Neural cell (in vitro differentiated cells): ENCODE data around the gene ST6GALNAC1. TPM values are rescaled to one million over a fixed set of nuclear protein-coding genes. Genes with fewer than 3 reads are reported as not detected.

Source experiments
- H2AFZ ChIP-seq: fragments of 200-600, 300-800 bp; sonication (generic), shearing (Covaris generic); 2 replicates; pipeline ENCODE4 v1.6.0; 2014; ENCODE audit warnings: low read depth, mild to moderate bottlenecking, antibody characterized with exemption, low read length, moderate library complexity
- H3F3A ChIP-seq: fragments of 200-600 bp; shearing (Covaris generic); 2 replicates; pipeline ENCODE4 v1.6.1; 2016; ENCODE audit warnings: mild to moderate bottlenecking, moderate library complexity, mixed read lengths, antibody characterized with exemption, low read length; ENCODE audit not compliant: insufficient read depth, poor library complexity, severe bottlenecking
- H3K27ac ChIP-seq: fragments of 200-600, 300-800 bp; sonication (generic), shearing (Covaris generic); 2 replicates; pipeline ENCODE4 v1.5.1; 2014; ENCODE audit warnings: mild to moderate bottlenecking, low read length, moderate library complexity
- H3K27me3 ChIP-seq: fragments of 300-800, 200-600 bp; sonication (generic), shearing (Covaris generic); 2 replicates; pipeline ENCODE4 v1.6.0; 2014; ENCODE audit warnings: mild to moderate bottlenecking, low read depth, low read length, moderate library complexity; ENCODE audit not compliant: insufficient read depth
- H3K36me3 ChIP-seq: fragments of 300-800, 200-600 bp; sonication (generic), shearing (Covaris generic); 2 replicates; pipeline ENCODE4 v1.5.1; 2014; ENCODE audit warnings: mild to moderate bottlenecking, antibody characterized with exemption, low read length, moderate library complexity; ENCODE audit not compliant: insufficient read depth
- H3K4me2 ChIP-seq: fragments of 300-800, 200-600 bp; sonication (generic), shearing (Covaris generic); 2 replicates; pipeline ENCODE4 v1.6.0; 2014; ENCODE audit warnings: mild to moderate bottlenecking, low read length
- H3K4me3 ChIP-seq: fragments of 300-800, 200-600 bp; sonication (generic), shearing (Covaris generic); 2 replicates; pipeline ENCODE4 v1.5.1; 2014; ENCODE audit warnings: mild to moderate bottlenecking, low read length, moderate library complexity
- H3K79me2 ChIP-seq: fragments of 200-600 bp; shearing (Covaris generic); replicated peaks from 2 replicates; pipeline ENCODE4 v1.6.0; 2014; ENCODE audit warnings: mild to moderate bottlenecking, low read length, moderate library complexity; ENCODE audit not compliant: insufficient read depth
- H3K9ac ChIP-seq: fragments of 300-800, 200-600 bp; sonication (generic), shearing (Covaris generic); 2 replicates; pipeline ENCODE4 v1.6.1; 2016; ENCODE audit warnings: mild to moderate bottlenecking, low read length, mixed read lengths
- H3K9me2 ChIP-seq: fragments of 200-600 bp; shearing (Covaris generic); 2 replicates; pipeline ENCODE4 v1.6.1; 2016; ENCODE audit warnings: mild to moderate bottlenecking, low read length, mixed read lengths; ENCODE audit not compliant: insufficient read depth
- H3K9me3 ChIP-seq: fragments of 200-600, 300-800 bp; sonication (generic), shearing (Covaris generic); 2 replicates; pipeline ENCODE4 v1.6.1; 2016; ENCODE audit warnings: mild to moderate bottlenecking, mixed run types, low read length, moderate library complexity, mixed read lengths
- H4K20me1 ChIP-seq: fragments of 200-600 bp; shearing (Covaris generic); 2 replicates; pipeline ENCODE4 v1.6.1; 2016; ENCODE audit warnings: mild to moderate bottlenecking, mixed run types; ENCODE audit not compliant: insufficient read depth
- EP300 ChIP-seq: fragments of 450-650 bp; conservative IDR thresholded peaks from 2 replicates; pipeline ENCODE4 v1.6.1; 2014; ENCODE audit warnings: antibody characterized with exemption, mild to moderate bottlenecking, moderate library complexity; ENCODE audit not compliant: poor library complexity, severe bottlenecking
- EZH2 ChIP-seq: fragments of 200-600, 300-800 bp; shearing (Covaris generic), sonication (generic); IDR thresholded peaks from 2 replicates; pipeline ENCODE4 v1.6.1; 2014; ENCODE audit warnings: antibody characterized with exemption, low read length, borderline replicate concordance, mild to moderate bottlenecking; ENCODE audit not compliant: insufficient read depth, poor library complexity, severe bottlenecking
- MXI1 ChIP-seq: fragments of 450-650 bp; conservative IDR thresholded peaks from 2 replicates; pipeline ENCODE4 v1.6.1; 2014; ENCODE audit warnings: antibody characterized with exemption, mild to moderate bottlenecking; ENCODE audit not compliant: poor library complexity, severe bottlenecking
- POLR2AphosphoS5 ChIP-seq: IDR thresholded peaks from 2 replicates; pipeline ENCODE4 v1.6.1; 2012
- RAD21 ChIP-seq: fragments of 450-650 bp; conservative IDR thresholded peaks from 2 replicates; pipeline ENCODE4 v1.6.1; 2014; ENCODE audit warnings: antibody characterized with exemption, mild to moderate bottlenecking, moderate library complexity
- SMC3 ChIP-seq: fragments of 450-650 bp; conservative IDR thresholded peaks from 2 replicates; pipeline ENCODE4 v1.6.1; 2014; ENCODE audit warnings: antibody characterized with exemption, mild to moderate bottlenecking, moderate library complexity; ENCODE audit not compliant: poor library complexity
- TAF1 ChIP-seq: IDR thresholded peaks from 2 replicates; pipeline ENCODE4 v1.6.1; 2012; ENCODE audit warnings: low read depth
- polyA plus RNA-seq: library from polyadenylated mRNA; depleted of rRNA; stranded (reverse); fragments of >200 nt; gene quantifications from 2 replicates; pipeline ENCODE4 v1.2.3, GENCODE V29; 2014
- TF ChIP-seq, protein P1 (sequence below): fragments of 450-650 bp; IDR thresholded peaks from 2 replicates; pipeline ENCODE4 v1.5.1; 2014; ENCODE audit warnings: antibody characterized with exemption, mild to moderate bottlenecking, moderate library complexity; ENCODE audit not compliant: poor library complexity, severe bottlenecking
- TF ChIP-seq, protein P2 (sequence below): IDR thresholded peaks from 2 replicates; pipeline ENCODE4 v1.6.1; 2012; ENCODE audit warnings: borderline replicate concordance

Gene ST6GALNAC1
- polyA plus RNA-seq, 1 donor from 2014 or later = not detected

DNA sequence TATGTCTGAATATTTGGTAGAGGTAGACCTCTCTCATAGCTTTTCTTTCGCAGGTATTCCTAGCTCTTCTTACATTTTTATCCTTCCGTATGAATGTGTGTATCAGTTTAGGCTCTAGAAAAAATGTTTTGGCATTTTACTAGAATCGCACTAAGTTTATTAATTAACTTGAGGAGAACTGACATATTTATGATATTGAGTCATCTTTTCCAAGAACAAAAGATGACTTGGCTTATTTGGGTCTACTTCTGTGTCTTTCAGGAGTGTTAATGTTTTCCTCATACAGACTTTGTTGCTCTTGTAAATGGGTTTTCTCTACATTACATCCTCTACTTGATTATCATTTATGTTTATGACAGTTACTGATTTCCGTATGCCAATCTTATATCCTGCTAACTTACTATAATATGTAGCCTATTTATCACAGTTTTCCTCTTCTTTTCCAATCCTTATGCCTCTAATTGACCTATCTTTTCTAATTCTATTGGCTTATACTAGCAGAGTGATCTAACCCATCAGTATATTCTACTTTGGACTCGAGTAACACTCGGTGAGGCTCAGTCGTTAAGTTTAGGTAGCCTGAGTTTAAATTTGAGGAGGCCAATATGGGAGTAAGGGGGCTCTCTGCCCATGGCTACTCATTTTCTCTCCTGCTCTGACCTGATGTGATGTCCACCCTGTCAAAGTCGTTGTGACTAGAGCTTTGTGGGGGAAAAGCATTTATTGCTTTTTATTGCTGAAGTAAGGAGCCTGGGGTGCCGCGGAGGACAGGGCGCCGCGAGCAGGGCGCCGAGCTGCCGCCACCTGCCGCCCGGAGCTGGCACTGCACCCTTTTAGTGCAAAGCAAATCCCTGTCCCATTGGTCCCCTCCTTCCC, 20.0 kb downstream of the ST6GALNAC1 start:
- Histone ChIP-seq H2AFZ (no peak overlapping the region), H3K27me3 (no peaks in the 10 kb centered on the region), H3K9ac (no peak overlapping the region), H3K9me2 (no peaks in the 10 kb centered on the region), H3K4me3 (no peak overlapping the region), H3K9me3 (no peaks in the 10 kb centered on the region), H3K4me2 (no peak overlapping the region), H4K20me1 (no peaks in the 10 kb centered on the region), H3K27ac (no peak overlapping the region), H3K36me3 (no peaks in the 10 kb centered on the region), H3F3A (no peaks in the 10 kb centered on the region), H3K79me2 (no peaks in the 10 kb centered on the region)
- TF ChIP-seq, protein P1, sequence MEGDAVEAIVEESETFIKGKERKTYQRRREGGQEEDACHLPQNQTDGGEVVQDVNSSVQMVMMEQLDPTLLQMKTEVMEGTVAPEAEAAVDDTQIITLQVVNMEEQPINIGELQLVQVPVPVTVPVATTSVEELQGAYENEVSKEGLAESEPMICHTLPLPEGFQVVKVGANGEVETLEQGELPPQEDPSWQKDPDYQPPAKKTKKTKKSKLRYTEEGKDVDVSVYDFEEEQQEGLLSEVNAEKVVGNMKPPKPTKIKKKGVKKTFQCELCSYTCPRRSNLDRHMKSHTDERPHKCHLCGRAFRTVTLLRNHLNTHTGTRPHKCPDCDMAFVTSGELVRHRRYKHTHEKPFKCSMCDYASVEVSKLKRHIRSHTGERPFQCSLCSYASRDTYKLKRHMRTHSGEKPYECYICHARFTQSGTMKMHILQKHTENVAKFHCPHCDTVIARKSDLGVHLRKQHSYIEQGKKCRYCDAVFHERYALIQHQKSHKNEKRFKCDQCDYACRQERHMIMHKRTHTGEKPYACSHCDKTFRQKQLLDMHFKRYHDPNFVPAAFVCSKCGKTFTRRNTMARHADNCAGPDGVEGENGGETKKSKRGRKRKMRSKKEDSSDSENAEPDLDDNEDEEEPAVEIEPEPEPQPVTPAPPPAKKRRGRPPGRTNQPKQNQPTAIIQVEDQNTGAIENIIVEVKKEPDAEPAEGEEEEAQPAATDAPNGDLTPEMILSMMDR = peak; percentile 80
- TF ChIP-seq RAD21 (peak; percentile 71), POLR2AphosphoS5 (no peak), SMC3 (peak; percentile 78)

GRCh38 chr17:76617838-76618237, 25.7 kb downstream of the ST6GALNAC1 start:
- Histone ChIP-seq H3K27me3 (no peaks in the 10 kb centered on the region), H3K9ac (no peak overlapping the region), H3K9me2 (no peaks in the 10 kb centered on the region), H3K36me3 (no peaks in the 10 kb centered on the region), H3K4me2 (no peak overlapping the region), H3K9me3 (no peaks in the 10 kb centered on the region), H4K20me1 (no peaks in the 10 kb centered on the region), H3K27ac (no peak overlapping the region), H3K4me3 (no peak overlapping the region), H3K79me2 (no peaks in the 10 kb centered on the region), H2AFZ (no peak overlapping the region), H3F3A (no peaks in the 10 kb centered on the region)
- TF ChIP-seq TAF1 (no peak), MXI1 (no peak)

- H2AFZ ChIP-seq = no peak overlapping the region
- H3K9me3 ChIP-seq = no peaks in the 10 kb centered on the region
- H3K36me3 ChIP-seq = no peaks in the 10 kb centered on the region
- no peaks in the 10 kb centered on the region for H3K79me2 ChIP-seq
- TF ChIP-seq POLR2AphosphoS5 (no peak), MXI1 (no peak), EP300 (no peak), TAF1 (no peak), RAD21 (no peak), EZH2 (no peak)
- TF ChIP-seq, protein P2, sequence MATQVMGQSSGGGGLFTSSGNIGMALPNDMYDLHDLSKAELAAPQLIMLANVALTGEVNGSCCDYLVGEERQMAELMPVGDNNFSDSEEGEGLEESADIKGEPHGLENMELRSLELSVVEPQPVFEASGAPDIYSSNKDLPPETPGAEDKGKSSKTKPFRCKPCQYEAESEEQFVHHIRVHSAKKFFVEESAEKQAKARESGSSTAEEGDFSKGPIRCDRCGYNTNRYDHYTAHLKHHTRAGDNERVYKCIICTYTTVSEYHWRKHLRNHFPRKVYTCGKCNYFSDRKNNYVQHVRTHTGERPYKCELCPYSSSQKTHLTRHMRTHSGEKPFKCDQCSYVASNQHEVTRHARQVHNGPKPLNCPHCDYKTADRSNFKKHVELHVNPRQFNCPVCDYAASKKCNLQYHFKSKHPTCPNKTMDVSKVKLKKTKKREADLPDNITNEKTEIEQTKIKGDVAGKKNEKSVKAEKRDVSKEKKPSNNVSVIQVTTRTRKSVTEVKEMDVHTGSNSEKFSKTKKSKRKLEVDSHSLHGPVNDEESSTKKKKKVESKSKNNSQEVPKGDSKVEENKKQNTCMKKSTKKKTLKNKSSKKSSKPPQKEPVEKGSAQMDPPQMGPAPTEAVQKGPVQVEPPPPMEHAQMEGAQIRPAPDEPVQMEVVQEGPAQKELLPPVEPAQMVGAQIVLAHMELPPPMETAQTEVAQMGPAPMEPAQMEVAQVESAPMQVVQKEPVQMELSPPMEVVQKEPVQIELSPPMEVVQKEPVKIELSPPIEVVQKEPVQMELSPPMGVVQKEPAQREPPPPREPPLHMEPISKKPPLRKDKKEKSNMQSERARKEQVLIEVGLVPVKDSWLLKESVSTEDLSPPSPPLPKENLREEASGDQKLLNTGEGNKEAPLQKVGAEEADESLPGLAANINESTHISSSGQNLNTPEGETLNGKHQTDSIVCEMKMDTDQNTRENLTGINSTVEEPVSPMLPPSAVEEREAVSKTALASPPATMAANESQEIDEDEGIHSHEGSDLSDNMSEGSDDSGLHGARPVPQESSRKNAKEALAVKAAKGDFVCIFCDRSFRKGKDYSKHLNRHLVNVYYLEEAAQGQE = no peak
- TF ChIP-seq, protein P1 = no peak
- H3K9ac ChIP-seq = no peak overlapping the region
- no peak overlapping the region for H3K27ac ChIP-seq
- H3K4me2 ChIP-seq = no peak overlapping the region
- no peaks in the 10 kb centered on the region for H4K20me1 ChIP-seq
- no peaks in the 10 kb centered on the region for H3F3A ChIP-seq
- H3K4me3 ChIP-seq = no peak overlapping the region
- H3K9me2 ChIP-seq = no peaks in the 10 kb centered on the region
- H3K27me3 ChIP-seq = no peaks in the 10 kb centered on the region
Observed at GRCh38 chr17:76614912-76615617, 28.5 kb downstream of the ST6GALNAC1 start.
